Activated CD4-positive, alpha-beta memory T cell treated with anti-CD3 and anti-CD28 coated beads, Interleukin-2, amount 10 ng/mL, durations not matched to agents 7 days and 5 days (primary cell): ENCODE measurements around the gene LINC00237. TPM values are rescaled to one million over a fixed set of nuclear protein-coding genes. Genes with fewer than 3 reads are reported as not detected.

ENCODE experiments used
- CTCF ChIA-PET: fragments of 350-600 bp; sonication (Branson Sonifier 250); formaldehyde crosslinking; loops from one replicate; lab custom pipeline; 2021; ENCODE audit warnings: antibody characterized with exemption, inconsistent platforms; lab: Charles Lee
- POLR2A ChIA-PET: fragments of 350-600 bp; sonication (Branson Sonifier 250); formaldehyde crosslinking; loops from one replicate; lab custom pipeline; 2021; ENCODE audit warnings: antibody characterized with exemption; lab: Charles Lee
- DNase-seq: peaks from one replicate; pipeline ENCODE4 v3.0.0-alpha.2; 2020
- H3K27ac Mint-ChIP-seq: one replicate; pipeline ENCODE4 v1.8.0; 2021; ENCODE audit warnings: mild to moderate bottlenecking, mixed read lengths
- H3K27me3 Mint-ChIP-seq: one replicate; pipeline ENCODE4 v1.8.0; 2021; ENCODE audit warnings: mixed read lengths
- H3K36me3 Mint-ChIP-seq: one replicate; pipeline ENCODE4 v1.8.0; 2021; ENCODE audit warnings: low read depth, mixed read lengths
- H3K4me1 Mint-ChIP-seq: one replicate; pipeline ENCODE4 v1.8.0; 2021; ENCODE audit warnings: mixed read lengths
- H3K4me3 Mint-ChIP-seq: one replicate; pipeline ENCODE4 v1.8.0; 2021; ENCODE audit warnings: mild to moderate bottlenecking, mixed read lengths
- H3K9me3 Mint-ChIP-seq: one replicate; pipeline ENCODE4 v1.8.0; 2021; ENCODE audit warnings: mixed read lengths
- total RNA-seq, 2 experiments: library from RNA; stranded (reverse); gene quantifications; one replicate each; pipeline ENCODE4 v1.2.3, GENCODE V29; 2021

LINC00237 gene
- total RNA-seq, 2 experiments from 2014 or later: not detected

DNA sequence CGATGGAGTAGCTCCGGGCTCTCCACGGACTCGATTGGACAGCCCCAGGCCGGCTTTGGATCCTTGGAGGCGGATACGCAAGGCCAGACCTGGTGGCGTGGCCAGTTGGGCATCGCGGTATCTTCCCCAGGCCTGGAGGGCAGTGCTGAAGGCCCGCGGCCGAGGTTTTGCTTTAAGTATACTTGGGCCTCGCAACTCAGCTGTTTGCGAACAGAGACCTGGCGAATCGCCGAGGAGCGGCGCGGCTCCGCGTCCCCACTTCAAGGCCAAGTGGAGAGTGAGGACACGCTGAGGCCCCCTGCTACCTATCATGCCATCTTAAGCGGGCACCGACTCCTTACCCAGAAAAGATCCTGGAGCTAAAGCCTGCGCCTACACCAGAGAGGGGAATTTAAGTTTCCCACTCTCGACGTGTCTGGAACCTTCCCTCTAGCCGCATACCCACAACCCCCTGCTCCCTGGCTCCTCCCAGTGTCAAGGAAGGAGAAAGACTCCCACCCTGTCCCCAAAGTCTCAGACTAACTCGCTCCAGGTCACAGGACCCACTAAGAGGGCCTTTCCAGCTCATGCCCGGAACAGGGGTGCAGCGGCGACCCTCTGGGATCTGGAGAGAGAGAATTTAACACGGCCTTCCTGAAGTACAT, 4.1 kb downstream of the LINC00237 start:
- Mint-ChIP-seq H3K36me3 (peaks cover 6% of the 10 kb centered on the region), H3K9me3 (no peaks in the 10 kb centered on the region), H3K27me3 (peaks cover 80% of the 10 kb centered on the region), H3K4me1 (peaks cover 45% of the 10 kb centered on the region), H3K4me3 (peak overlapping the region; percentile 70), H3K27ac (peak overlapping the region; percentile 35)
- ChIA-PET POLR2A (interaction anchor here (1.2 to 2.4 kb wide), 2 partner anchors 24 to 402 kb away, joined by 3 to 13 read pairs; partner anchors contain the start of gene KIZ), CTCF (interaction anchor here (1.0 to 2.2 kb wide), 4 partner anchors 53 to 403 kb away, joined by 3 to 6 read pairs (median 4); no protein-coding TSS in a partner anchor)
- DNase-seq: peak; percentile 29

- peak overlapping the region; percentile 78 for H3K4me3 Mint-ChIP-seq
- H3K9me3 Mint-ChIP-seq: no peaks in the 10 kb centered on the region
- H3K27me3 Mint-ChIP-seq: peaks cover 81% of the 10 kb centered on the region
- H3K27ac Mint-ChIP-seq: no peak overlapping the region
- H3K4me1 Mint-ChIP-seq: peaks cover 44% of the 10 kb centered on the region
- CTCF ChIA-PET: interaction anchor here (0.6 to 2.2 kb wide), 4 partner anchors 52 to 404 kb away, joined by 3 to 6 read pairs (median 4); no protein-coding TSS in a partner anchor
- POLR2A ChIA-PET: interaction anchor here (1.2 to 2.4 kb wide), 3 partner anchors 25 to 402 kb away, joined by 3 to 13 read pairs (median 3); partner anchors contain the start of genes KIZ and XRN2
- peaks cover 6% of the 10 kb centered on the region for H3K36me3 Mint-ChIP-seq
- DNase-seq: peak; percentile 29
These were observed 4.7 kb downstream of the LINC00237 start for GRCh38 chr20:21101453-21101931.

DNA sequence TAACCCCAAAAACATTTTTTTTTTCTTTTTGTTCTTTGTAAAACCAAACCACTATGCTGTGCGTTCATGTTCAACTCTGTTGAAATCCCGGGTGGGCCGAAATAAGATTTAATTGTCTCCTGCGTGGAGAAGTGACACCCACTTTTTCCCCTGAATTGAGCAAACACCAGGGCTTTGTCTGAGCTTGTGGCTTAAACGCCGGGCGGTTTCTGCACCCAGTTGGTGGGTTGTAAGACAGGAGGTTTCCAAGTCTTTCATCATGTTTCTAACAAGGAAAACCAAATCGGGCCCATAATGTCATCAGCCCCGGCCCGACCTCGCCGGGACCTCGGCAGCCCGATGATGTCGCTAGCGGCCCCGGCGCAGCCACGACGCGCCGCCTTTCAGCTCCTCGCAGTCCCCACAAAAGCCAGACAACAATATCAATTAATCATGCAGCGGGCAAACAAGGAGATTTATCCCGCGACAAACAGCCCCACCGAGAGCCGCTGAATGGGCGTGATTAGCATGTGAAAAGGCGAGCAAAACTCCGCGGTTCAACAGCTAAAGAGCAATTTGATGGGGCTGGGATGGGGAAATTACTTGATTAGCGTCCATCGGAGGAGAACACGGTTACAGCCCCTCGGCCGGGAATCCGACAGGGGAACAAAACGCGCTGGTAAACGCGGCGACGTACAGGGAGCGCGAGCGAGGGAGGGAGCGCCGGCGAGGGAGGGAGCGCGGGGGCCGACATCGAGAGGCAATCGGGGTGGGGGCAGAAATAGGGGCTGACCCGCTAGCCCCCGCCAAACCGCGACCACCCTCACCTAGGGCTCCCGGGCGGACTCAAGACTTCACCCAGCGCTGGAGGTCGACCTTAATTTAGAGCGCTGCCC, 5.3 kb downstream of the LINC00237 start:
- POLR2A ChIA-PET: interaction anchor here (0.8 to 2.4 kb wide), 4 partner anchors 26 to 457 kb away, joined by 3 to 13 read pairs (median 3); partner anchors contain the start of genes KIZ and XRN2
- Mint-ChIP-seq H3K27ac (peak overlapping the region; percentile 83), H3K9me3 (no peaks in the 10 kb centered on the region), H3K27me3 (peaks cover 81% of the 10 kb centered on the region), H3K36me3 (peaks cover 6% of the 10 kb centered on the region), H3K4me3 (peak overlapping the region; percentile 78), H3K4me1 (peaks cover 43% of the 10 kb centered on the region)
- CTCF ChIA-PET: interaction anchor here (0.6 to 2.2 kb wide), 5 partner anchors 26 to 404 kb away, joined by 3 to 6 read pairs (median 3); no protein-coding TSS in a partner anchor
- DNase-seq: peak; percentile 43

DNA sequence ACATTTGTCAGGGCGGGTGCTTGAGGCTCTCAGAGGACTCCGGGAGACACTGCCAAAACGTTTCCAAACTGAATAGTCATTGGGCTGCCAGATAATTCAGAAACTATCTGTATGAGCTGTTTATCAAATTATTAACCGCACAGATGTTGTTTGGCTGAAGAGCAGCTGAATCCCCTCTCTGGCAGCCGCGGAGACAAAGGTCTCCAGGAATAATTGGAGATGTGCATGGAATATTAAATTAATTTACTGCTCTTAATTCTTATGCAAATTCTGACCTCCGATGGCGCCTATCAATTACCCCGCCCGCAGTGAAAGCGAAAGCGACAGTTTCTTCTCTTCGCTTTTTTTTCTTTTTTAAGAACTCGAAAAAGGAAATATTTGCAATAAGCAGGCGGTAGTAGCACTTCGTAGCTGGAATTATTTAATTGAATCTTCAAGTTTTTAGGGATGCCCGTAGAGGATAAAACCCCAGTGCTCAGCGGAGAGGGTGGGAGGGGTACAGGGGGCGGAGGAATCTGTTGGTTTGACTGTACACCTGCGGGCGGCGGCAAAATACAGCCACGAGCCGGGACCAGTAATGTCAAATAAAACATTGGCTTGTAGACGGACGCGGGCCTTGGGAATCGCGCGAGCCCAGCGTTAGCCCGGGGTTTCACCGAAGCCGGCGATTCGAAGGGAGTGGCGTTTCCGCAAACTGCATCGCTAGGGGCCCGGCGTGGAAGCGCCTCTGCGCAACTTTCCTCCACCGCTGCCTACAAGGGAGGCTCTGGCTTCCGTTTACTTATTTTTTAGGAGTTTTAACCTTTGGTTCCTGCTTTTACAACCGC, 6.2 kb downstream of the LINC00237 start:
- Mint-ChIP-seq H3K27ac (peak overlapping the region; percentile 83), H3K4me3 (peak overlapping the region; percentile 78), H3K27me3 (peaks cover 76% of the 10 kb centered on the region), H3K4me1 (peaks cover 43% of the 10 kb centered on the region), H3K36me3 (peaks cover 6% of the 10 kb centered on the region), H3K9me3 (no peaks in the 10 kb centered on the region)
- ChIA-PET CTCF (interaction anchor here (1.3 kb wide), 1 partner anchor 27 kb away, joined by 3 read pairs; no protein-coding TSS in a partner anchor), POLR2A (interaction anchor here (0.8 to 1.2 kb wide), 3 partner anchors 66 to 458 kb away, joined by 3 read pairs; partner anchors contain the start of gene XRN2)
- peak; percentile 66 for DNase-seq

GRCh38 chr20:21096321-21097043, 9.7 kb downstream of the LINC00237 start:
- CTCF ChIA-PET: interaction anchor here (0.9 kb wide), 1 partner anchor 13 kb away, joined by 3 read pairs; no protein-coding TSS in a partner anchor
- DNase-seq: no peak
- POLR2A ChIA-PET: no interaction called here
- H3K4me1 Mint-ChIP-seq: peaks cover 20% of the 10 kb centered on the region
- no peak overlapping the region for H3K27ac Mint-ChIP-seq
- no peak overlapping the region for H3K4me3 Mint-ChIP-seq
- no peaks in the 10 kb centered on the region for H3K9me3 Mint-ChIP-seq
- H3K27me3 Mint-ChIP-seq: peaks cover 60% of the 10 kb centered on the region
- H3K36me3 Mint-ChIP-seq: peaks cover 6% of the 10 kb centered on the region

DNA sequence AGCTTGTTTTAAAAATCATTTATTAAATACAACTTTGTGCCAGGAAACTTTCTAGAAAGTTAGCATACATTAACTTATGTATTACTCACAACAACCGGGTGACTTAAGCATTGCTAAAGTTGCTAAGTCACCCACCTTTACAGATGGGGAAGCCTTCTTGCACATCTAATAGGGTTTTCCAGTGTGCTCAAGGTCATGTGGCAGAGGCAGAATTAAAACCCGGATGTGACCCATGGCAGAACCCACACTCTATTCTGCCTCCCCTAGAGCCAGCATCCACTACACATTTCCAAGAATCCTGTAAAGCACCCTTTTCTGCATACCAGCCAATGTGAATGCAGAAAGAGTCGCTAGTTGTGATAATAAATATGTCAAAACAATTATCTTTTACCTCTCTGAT, 13.4 kb downstream of the LINC00237 start:
- DNase-seq: no peak
- H3K27ac Mint-ChIP-seq: no peak overlapping the region
- POLR2A ChIA-PET: no interaction called here
- H3K9me3 Mint-ChIP-seq: no peaks in the 10 kb centered on the region
- no peaks in the 10 kb centered on the region for H3K4me1 Mint-ChIP-seq
- CTCF ChIA-PET: no interaction called here
- H3K36me3 Mint-ChIP-seq: no peaks in the 10 kb centered on the region
- H3K4me3 Mint-ChIP-seq: no peak overlapping the region
- peaks cover 55% of the 10 kb centered on the region for H3K27me3 Mint-ChIP-seq

GRCh38 chr20:21090721-21091120, 15.4 kb downstream of the LINC00237 start:
- Mint-ChIP-seq H3K9me3 (no peaks in the 10 kb centered on the region), H3K4me1 (no peaks in the 10 kb centered on the region), H3K36me3 (no peaks in the 10 kb centered on the region), H3K27ac (no peak overlapping the region), H3K4me3 (no peak overlapping the region), H3K27me3 (peaks cover 48% of the 10 kb centered on the region)
- CTCF ChIA-PET: no interaction called here
- POLR2A ChIA-PET: no interaction called here
- no peak for DNase-seq

GRCh38 chr20:21090111-21090618, 16.0 kb downstream of the LINC00237 start:
- Mint-ChIP-seq H3K4me3 (no peak overlapping the region), H3K9me3 (no peaks in the 10 kb centered on the region), H3K27me3 (peaks cover 48% of the 10 kb centered on the region), H3K36me3 (no peaks in the 10 kb centered on the region), H3K27ac (no peak overlapping the region), H3K4me1 (no peaks in the 10 kb centered on the region)
- POLR2A ChIA-PET: no interaction called here
- DNase-seq: no peak
- CTCF ChIA-PET: no interaction called here

DNA sequence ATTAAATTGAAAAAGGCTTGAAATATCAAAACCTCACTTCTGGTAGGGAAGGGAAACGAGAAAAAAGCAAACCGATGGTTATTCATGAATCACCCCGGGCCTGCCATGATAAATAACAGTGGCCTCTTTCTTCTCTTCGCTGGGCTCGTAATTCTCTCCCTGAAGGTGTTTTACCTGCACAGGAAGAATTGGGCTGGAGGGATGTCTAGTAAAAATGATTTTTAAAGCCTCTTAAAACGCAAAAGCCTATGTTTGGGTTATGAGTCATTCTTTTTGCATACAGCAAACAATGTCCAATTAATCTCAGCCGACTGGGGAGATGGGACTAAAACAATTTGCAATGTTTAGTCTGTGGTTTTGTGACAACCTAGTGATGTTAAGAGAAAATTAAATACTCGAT, 16.8 kb downstream of the LINC00237 start:
- POLR2A ChIA-PET: no interaction called here
- DNase-seq: no peak
- Mint-ChIP-seq H3K36me3 (no peaks in the 10 kb centered on the region), H3K9me3 (no peaks in the 10 kb centered on the region), H3K27ac (no peak overlapping the region), H3K27me3 (peaks cover 49% of the 10 kb centered on the region), H3K4me1 (no peaks in the 10 kb centered on the region), H3K4me3 (no peak overlapping the region)
- CTCF ChIA-PET: no interaction called here

GRCh38 chr20:21087862-21088540, 18.2 kb downstream of the LINC00237 start:
- no peaks in the 10 kb centered on the region for H3K36me3 Mint-ChIP-seq
- H3K9me3 Mint-ChIP-seq: no peaks in the 10 kb centered on the region
- H3K4me1 Mint-ChIP-seq: no peaks in the 10 kb centered on the region
- ChIA-PET POLR2A (no interaction called here), CTCF (interaction anchor here (0.6 kb wide), 1 partner anchor 1225 kb away, joined by 3 read pairs; no protein-coding TSS in a partner anchor)
- no peak overlapping the region for H3K4me3 Mint-ChIP-seq
- no peak overlapping the region for H3K27ac Mint-ChIP-seq
- DNase-seq: no peak
- H3K27me3 Mint-ChIP-seq: peaks cover 43% of the 10 kb centered on the region

DNA sequence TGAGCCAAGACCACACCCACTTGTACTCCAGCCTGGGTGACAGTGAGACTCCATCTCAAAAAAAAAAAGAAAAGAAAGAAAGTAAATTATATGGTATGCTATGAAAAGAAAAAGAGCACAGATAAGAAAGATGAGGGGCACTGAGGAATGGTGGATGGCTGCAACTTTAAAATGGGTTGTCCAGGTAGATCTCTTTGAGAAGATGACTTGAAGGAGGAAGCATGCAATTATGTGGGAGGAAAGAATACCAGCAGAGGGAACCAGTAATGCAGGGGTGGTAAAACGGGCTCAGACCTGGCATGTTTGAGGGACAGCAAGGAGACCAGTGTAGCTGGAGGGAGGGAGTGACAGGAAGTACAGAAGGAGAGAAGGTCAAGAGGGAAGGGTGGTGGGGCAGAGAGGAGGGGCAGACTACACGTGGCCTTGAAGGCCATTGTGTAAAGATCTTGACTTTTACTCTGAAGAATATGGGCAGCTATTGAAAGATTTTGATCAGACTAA, 22.3 kb downstream of the LINC00237 start:
- H3K4me3 Mint-ChIP-seq: no peak overlapping the region
- no peak overlapping the region for H3K27ac Mint-ChIP-seq
- no peaks in the 10 kb centered on the region for H3K4me1 Mint-ChIP-seq
- no peak for DNase-seq
- ChIA-PET CTCF (interaction anchor here (0.9 to 1.1 kb wide), 2 partner anchors 12 to 36 kb away, joined by 3 to 7 read pairs; no protein-coding TSS in a partner anchor), POLR2A (no interaction called here)
- H3K36me3 Mint-ChIP-seq: no peaks in the 10 kb centered on the region
- no peaks in the 10 kb centered on the region for H3K9me3 Mint-ChIP-seq
- H3K27me3 Mint-ChIP-seq: peaks cover 33% of the 10 kb centered on the region
